Dedifferentiated amniotic fluid mesenchymal stem cell (primary cell): ENCODE results near the gene FCHSD2.
"Not testable (repeated sequence)": the region's sequence is repeated elsewhere in the genome, so short reads cannot be mapped to it uniquely, and the experiment has no call there.

Experiments used
- DNase-seq: peaks from one replicate; pipeline ENCODE4 v3.0.0-alpha.2; 2016; ENCODE audit errors: extremely low spot score

FCHSD2 gene

DNA sequence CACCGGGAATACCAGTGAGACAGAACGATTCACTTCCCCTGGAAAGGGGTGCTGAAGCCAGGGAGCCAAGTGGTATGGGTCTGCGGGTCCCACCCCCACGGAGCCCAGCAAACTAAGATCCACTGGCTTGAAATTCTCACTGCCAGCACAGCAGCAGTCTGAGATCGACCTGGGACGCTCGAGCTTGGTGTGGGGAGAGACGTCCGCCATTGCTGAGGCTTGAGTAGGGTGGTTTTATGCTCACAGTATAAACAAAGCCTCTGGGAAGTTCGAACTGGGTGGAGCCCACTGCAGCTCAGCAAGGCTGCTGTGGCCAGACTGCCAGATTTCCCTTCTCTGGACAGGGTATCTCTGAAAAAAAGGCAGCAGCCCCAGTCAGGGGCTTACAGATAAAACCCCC, 80.7 kb downstream of the FCHSD2 start:
- DNase-seq, result not testable (repeated sequence)

- DNase-seq, result no peak
Measured at GRCh38 chr11:73059915-73060314, 82.2 kb downstream of the FCHSD2 start.

GRCh38 chr11:73058989-73059674, 83.0 kb downstream of the FCHSD2 start:
- no peak for DNase-seq

DNA sequence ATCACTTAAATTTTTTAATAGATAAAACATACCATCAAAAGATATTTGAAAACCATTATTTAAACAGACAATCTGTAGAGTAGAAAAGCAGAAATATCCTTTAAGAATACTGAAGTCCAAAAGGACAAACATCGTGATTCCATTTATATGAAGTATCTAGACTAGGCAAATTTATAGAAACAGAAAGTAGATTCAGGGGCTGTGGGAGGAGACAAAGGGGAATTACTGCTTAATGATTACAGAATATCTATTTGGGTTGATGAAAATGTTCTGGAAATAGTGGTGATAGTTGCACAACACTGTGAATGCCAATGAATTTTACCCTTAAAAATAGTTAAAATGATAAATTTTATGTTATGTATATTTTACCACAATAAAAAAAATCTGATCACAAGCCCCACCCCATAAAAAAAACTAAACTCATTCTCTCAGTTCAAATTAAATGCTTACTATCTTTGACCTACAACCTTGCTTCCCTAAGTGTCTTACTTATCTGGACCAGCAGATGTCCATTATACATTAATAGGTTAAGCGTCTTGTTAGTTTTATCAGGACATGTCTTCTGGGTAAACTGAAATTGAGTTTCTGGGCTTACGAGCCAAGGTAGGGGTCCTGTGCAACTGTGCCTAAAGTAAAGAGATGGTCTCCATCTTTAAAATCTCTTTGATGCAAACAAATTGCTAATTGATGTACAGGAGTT, 86.3 kb downstream of the FCHSD2 start:
- no peak for DNase-seq

GRCh38 chr11:73055002-73055401, 87.1 kb downstream of the FCHSD2 start:
- no peak for DNase-seq

GRCh38 chr11:73053964-73054363, 88.2 kb downstream of the FCHSD2 start:
- DNase-seq, result no peak

DNA sequence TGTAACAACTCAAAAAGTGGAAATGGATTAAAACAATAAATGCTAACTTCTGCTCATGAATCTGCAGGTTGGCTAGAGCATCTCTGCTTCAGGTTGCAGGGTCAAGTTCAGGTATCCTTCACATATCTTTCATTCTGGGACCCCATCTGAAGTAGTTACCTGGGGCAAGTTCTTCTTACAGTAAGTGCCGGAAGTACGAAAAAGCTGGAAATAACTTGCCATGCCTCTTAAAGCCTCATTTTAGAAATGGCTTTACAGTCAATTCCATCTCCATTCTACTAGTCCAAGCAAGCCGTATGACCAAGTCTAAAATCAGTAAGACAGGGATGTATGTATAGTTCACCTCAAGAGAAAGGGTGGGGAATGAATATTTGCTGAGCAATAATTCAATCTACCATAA, 93.7 kb downstream of the FCHSD2 start:
- DNase-seq, result no peak

GRCh38 chr11:73047773-73048371, 94.2 kb downstream of the FCHSD2 start:
- DNase-seq, result no peak

DNA sequence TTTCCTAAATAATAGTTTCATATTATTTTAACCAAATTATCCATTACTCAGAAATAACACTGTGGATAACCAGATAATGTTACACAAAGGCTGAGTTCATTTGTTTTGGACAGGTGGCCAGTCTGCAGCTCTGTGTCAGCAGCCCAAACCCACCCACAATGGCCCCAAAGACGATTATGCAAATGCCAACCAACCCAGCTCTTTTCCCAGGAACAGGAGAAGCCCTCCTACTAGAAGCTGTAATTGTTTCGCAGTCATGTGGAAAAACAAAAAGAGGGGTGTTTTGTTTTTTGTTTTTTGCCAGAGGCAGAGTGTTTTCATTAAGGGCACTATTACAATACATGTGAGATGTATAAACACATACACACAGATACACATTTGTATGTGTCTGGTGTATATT, 102.1 kb downstream of the FCHSD2 start:
- no peak for DNase-seq

- no peak for DNase-seq
Measured at GRCh38 chr11:73034777-73035176, 107.3 kb downstream of the FCHSD2 start.

DNA sequence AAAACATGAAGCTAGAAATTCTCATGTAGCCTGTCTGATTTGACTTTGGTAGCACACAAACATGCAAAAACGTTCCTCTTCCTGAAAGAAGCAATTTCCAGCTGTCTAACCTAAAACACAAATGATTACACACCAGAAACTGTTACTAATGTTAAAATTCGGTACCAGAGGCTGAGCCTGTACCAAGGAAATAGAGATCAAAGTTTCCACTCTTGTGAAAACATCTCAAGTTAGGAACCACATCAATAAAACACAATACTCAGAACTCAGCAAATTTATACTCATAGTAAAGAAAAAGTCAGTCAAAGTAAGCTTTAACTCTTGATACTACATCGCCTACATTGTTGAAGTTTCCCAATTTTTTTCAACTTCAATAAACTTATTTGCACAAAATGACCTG, 107.8 kb downstream of the FCHSD2 start:
- DNase-seq, result no peak

- no peak for DNase-seq
Measured at GRCh38 chr11:73030130-73030529, 112.0 kb downstream of the FCHSD2 start.

DNA sequence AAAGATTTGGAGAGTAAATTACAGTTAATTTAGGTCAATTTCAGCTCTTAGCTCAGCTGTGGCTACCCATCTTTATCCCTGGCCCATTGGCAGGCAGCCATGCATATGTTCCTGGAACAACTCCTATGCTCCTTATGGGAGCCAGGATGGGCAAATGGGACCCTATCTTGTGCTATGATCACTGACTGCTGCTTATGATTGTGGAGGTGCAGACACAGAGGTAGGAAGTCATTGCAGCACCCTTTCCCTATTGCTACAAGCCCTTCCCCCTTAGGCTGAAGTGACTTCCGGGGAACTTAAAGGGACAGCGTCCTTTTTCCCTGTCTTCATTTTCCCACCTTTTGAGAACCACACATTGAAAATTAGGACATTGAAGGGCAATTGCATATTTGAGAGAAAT, 112.7 kb downstream of the FCHSD2 start:
- no peak for DNase-seq

DNA sequence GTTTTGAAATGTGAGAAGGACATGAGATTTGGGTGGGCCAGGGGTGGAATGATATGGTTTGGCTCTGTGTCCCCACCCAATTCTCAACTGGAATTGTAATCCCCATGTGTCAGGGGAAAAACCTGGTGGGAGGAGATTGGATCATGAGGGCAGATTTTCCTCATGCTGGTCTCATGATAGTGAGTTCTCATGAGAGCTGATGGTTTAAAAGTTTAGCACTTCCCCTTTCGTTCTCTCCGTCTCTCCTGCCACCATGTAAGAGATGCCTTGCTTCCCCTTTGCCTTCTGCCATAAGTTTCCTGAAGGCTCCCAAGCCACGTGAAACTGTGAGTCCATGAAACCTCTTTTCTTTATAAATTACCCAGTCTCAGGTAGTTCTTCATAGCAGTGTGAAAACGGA, 113.5 kb downstream of the FCHSD2 start:
- no peak for DNase-seq

- not testable (repeated sequence) for DNase-seq
Measured at GRCh38 chr11:73027840-73028239, 114.3 kb downstream of the FCHSD2 start.

DNA sequence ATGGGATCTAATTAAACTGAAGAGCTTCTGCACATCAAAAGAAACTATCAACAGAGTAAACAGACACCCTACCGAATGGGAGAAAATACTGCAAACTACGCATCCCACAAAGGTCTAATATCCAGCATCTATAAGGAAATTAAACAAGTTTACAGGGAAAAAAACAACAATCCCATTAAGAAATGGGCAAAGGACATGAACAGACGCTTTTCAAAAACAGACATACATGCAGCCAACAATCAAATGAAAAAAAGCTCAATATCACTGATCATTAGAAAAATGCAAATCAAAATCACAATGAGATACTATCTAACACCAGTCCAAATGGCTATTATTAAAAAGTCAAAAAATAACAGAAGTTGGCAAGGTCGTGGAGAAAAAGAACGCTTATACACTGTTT, 117.5 kb downstream of the FCHSD2 start:
- no peak for DNase-seq

GRCh38 chr11:73019996-73020395, 122.1 kb downstream of the FCHSD2 start:
- DNase-seq, result no peak

GRCh38 chr11:73019449-73019848, 122.7 kb downstream of the FCHSD2 start:
- no peak for DNase-seq

DNA sequence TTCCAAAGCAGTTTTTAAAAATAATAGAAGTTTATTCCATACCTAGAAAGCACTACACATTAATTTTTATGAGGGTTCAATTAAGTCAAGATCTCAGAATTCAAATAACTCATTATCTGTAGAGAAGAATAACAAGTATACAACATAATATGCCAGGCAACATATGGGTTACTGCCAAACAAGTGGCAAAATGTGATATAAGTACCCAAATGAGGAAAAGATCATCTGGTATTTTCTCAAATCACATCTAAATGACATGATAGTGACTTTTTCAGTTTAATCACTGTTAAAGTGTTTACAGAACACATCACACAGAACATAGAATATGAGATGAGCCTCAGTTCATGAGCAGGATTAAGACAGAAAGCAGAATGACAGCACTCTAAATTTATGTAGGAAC, 123.3 kb downstream of the FCHSD2 start:
- no peak for DNase-seq

GRCh38 chr11:73017024-73017751, 124.9 kb downstream of the FCHSD2 start:
- no peak for DNase-seq

- no peak for DNase-seq
Measured at GRCh38 chr11:73013021-73013420, 129.1 kb downstream of the FCHSD2 start.

DNA sequence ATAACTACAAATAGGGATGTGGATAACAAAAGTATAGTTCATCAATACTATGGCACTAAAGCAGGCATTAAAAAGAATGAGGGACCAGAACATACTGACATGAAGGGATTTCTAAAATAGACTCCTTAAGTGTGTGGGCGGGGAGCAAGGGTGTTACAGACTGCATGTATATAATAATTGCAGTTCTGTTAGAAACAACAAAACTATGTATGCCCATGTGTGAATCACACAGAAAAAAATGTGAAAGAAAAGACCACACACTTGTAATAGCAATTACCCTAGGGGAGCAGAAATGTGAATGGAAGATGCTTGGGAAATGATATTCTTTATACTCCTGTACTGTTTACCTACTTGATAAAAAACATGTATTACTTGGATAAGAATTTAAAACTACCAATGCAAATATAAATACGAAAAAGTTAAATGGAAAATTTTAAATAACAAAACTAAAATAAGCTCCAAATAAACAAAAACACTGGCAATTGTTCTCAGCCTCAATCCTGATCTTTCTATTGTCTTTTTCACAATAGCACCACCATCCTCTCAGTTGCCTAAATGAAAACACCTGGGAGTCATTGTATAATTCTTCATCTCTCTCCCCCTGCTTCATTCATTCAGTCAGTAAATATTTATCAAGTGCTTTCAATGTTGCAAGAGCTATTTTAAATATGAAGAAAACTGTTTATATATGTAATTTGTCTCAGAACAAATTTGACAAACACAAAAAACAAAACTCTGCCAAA, 129.8 kb downstream of the FCHSD2 start:
- no peak for DNase-seq
